Measurements from ENCODE around the gene MTERF1.

MTERF1 gene

DNA sequence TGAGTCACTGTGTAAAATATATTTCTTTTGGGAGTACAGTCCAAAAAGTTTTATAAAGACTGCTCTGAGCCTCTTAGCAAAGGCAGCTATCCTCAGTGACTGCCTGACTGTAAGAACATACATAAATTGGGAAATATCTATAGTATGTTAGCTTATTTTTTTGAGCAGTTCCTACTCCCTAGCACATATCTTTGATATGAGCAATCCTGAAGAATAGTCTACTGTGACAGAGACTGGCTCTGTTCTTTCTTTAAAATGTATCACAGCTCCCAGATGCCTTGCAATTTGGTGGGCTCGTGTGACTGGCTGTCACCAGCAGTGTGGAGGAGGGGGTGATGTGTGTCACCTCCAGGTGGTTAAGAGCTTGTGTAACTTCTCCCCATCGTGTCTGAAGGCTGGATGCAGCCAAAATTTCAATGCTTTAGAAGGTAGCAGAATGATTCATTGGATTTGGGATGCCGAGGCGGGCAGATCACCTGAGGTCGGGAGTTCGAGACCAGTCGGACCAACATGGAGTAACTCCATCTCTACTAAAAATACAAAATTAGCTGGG is 47.9 kb downstream of the MTERF1 start:
- no peak for DNase-seq

GRCh38 chr7:91827169-91827568 is 53.3 kb downstream of the MTERF1 start:
- DNase-seq: no peak

DNA sequence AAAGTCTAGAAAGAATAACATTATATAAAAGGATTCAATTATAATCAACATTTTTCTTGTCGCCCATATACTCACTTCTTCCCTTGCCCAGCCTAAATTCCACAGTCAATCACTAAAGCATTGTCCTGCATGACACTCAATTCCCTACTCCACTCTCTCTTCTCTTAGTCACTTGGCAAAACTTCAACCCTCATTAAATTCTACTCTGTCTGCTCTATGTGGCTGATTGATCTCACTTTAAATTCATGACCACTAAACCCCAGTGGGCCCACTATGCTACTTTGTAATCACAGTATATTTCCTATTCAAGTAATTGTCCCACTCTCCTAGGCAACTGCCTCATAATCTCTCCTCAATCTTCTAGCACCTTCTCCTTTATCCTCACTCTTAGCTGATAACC is 54.1 kb downstream of the MTERF1 start:
- no peak for DNase-seq

GRCh38 chr7:91824201-91824600 is 56.3 kb downstream of the MTERF1 start:
- DNase-seq: no peak
